ENCODE measurements around the gene ACY1.

The ACY1 gene

GRCh38 chr3:51982838-51983577, at the start of gene ACY1:
TSS of gene ACY1 (plus strand) at chr3:51983535. CDS start at chr3:51984065, 530 bp downstream.
- no peak for DNase-seq

GRCh38 chr3:51934139-51934850, 49.0 kb upstream of the ACY1 start:
- no peak for DNase-seq

GRCh38 chr3:51934991-51935885, 48.1 kb upstream of the ACY1 start:
- no peak for DNase-seq

GRCh38 chr3:51935886-51936755, 47.2 kb upstream of the ACY1 start:
- DNase-seq, result no peak

GRCh38 chr3:51937014-51937413, 46.3 kb upstream of the ACY1 start:
- DNase-seq, result no peak

GRCh38 chr3:51937611-51938450, 45.5 kb upstream of the ACY1 start:
- no peak for DNase-seq

- DNase-seq, result no peak
These were observed 44.4 kb upstream of the ACY1 start for GRCh38 chr3:51938780-51939425.

- DNase-seq, result no peak
These were observed 42.5 kb upstream of the ACY1 start for GRCh38 chr3:51940648-51941462.

GRCh38 chr3:51941463-51941797, 41.9 kb upstream of the ACY1 start:
- no peak for DNase-seq

GRCh38 chr3:51941798-51942602, 41.3 kb upstream of the ACY1 start, which contains the start of the genes PARP3 and RRP9:
TSS of gene PARP3 (plus strand) at chr3:51942363. CDS start at chr3:51943356, 993 bp downstream.
TSS of gene RRP9 (minus strand) at chr3:51941904. CDS start at chr3:51941867, 37 bp downstream.
- DNase-seq, result peak; percentile 91

GRCh38 chr3:51942603-51943450, 40.5 kb upstream of the ACY1 start:
- no peak for DNase-seq

GRCh38 chr3:51943451-51944391, 39.6 kb upstream of the ACY1 start:
- DNase-seq, result no peak

- DNase-seq, result no peak
These were observed 38.8 kb upstream of the ACY1 start for GRCh38 chr3:51944451-51945021.

- no peak for DNase-seq
These were observed 38.1 kb upstream of the ACY1 start for GRCh38 chr3:51945031-51945840.

GRCh38 chr3:51945926-51946705, 37.2 kb upstream of the ACY1 start:
- DNase-seq, result no peak
